K562 (cell line): ENCODE results near the gene AP1M1. TPM values are rescaled to one million over a fixed set of nuclear protein-coding genes. Genes with fewer than 3 reads are reported as not detected.

Source experiments
- AFF1 ChIP-seq, 2 experiments: fragments of 450-650 bp; IDR thresholded peaks; 2 replicates each; pipeline ENCODE4 v1.6.1; 2018; ENCODE audit warnings: mild to moderate bottlenecking in 2 of 2, low read depth in 1 of 2; ENCODE audit not compliant: partially characterized antibody in 2 of 2
- HSF4 ChIP-seq: fragments of 250-450 bp; sonication (Bioruptor Pico); IDR thresholded peaks from 2 replicates; pipeline ENCODE4 v2.1.2; 2022; ENCODE audit warnings: mild to moderate bottlenecking, moderate library complexity, borderline replicate concordance
- PHF20 ChIP-seq: fragments of 450-650 bp; IDR thresholded peaks from 2 replicates; pipeline ENCODE4 v1.6.1; 2018; ENCODE audit not compliant: partially characterized antibody
- TEAD4 ChIP-seq, 2 experiments: sonication (generic) in 1 of 2; formaldehyde crosslinking in 1 of 2; IDR thresholded peaks; 2 replicates each; pipeline versions ENCODE4 v1.6.1 to v1.8.0; 2012 to 2022; ENCODE audit warnings: borderline replicate concordance in 1 of 2, inconsistent platforms in 1 of 2, low read length in 1 of 2, mild to moderate bottlenecking in 1 of 2, missing genetic modification reagents in 1 of 2
- ZNF212 ChIP-seq: fragments of 450-650 bp; formaldehyde crosslinking; IDR thresholded peaks from 2 replicates; pipeline ENCODE4 v1.4.0; 2020; ENCODE audit warnings: mild to moderate bottlenecking
- ZNF407 ChIP-seq: fragments of 450-650 bp; IDR thresholded peaks from 2 replicates; pipeline ENCODE4 v1.6.1; 2016; ENCODE audit warnings: low read depth
- polyA plus RNA-seq, 8 experiments: library from polyadenylated mRNA; depleted of rRNA in 4 of 8; stranded (reverse) in 5 of 8; unstranded in 3 of 8; fragments of >200 nt; fragmentation: Nextera tagmentation in 2 of 8; fragmentation: Illumina TruSeq in 1 of 8; extraction: Ambion mirVana in 2 of 8; extraction: Trizol in 1 of 8; gene quantifications; 2 replicates each; pipeline versions ENCODE4 v1.2.1 to v1.2.3, GENCODE V29; 2011 to 2014; ENCODE audit warnings: inconsistent platforms in 1 of 8, missing spikeins in 1 of 8
- total RNA-seq, 7 experiments: library from RNA; depleted of rRNA in 6 of 7; stranded (reverse); fragments of >200 nt in 6 of 7; fragmentation: Illumina TruSeq in 2 of 7; extraction: Trizol in 2 of 7; gene quantifications; 2 replicates each; pipeline versions ENCODE4 v1.2.1 to v1.2.3, GENCODE V29; 2011 to 2021; ENCODE audit warnings: low replicate concordance in 1 of 7

The AP1M1 gene
- total and polyA plus RNA-seq, 9 of the 15 experiments (the other 6 are each of a cell fraction or from before 2014, with no cell fraction given): 0.87 to 56.2 (median 29.1) TPM

- no peak for TF ChIP-seq ZNF407
- no peak for TF ChIP-seq AFF1 (IDR thresholded peaks at IDR 0.05; ENCODE audit: low read depth in 1 of 2, partially characterized antibody in 2 of 2)
- no peak for TF ChIP-seq PHF20
- no peak for TF ChIP-seq TEAD4 (IDR thresholded peaks at IDR 0.05; ENCODE audit: low read length)
- TF ChIP-seq TEAD4 (CRISPR knock-in tag; IDR thresholded peaks at IDR 0.05; ENCODE audit: borderline replicate concordance): no peak
- TF ChIP-seq HSF4 (CRISPR knock-in tag): no peak
- TF ChIP-seq ZNF212 (CRISPR knock-in tag): no peak
Observed at GRCh38 chr19:16227837-16228636, 30.3 kb downstream of the AP1M1 start (continued).
